Measurements from ENCODE around the gene NHEJ1.

NHEJ1 gene

DNA sequence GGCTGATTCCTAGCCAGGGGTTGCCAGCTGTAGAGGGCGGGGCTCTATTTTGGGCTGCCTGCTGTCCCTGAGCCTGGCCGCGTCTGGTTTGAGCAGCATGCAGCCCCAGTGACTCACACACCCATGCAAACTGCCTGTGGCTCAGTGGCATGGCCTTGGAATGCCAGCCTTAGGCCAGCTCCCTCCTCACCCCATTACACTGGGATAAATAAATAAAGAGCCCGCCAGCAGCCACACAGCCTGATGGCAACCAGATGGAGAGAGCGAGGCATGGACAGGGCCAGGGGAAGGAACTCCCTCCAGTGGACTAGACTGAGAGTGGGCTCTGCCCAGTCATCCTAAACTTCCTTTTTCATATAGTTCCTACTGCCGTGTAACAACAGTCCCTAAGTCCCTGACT, 18.3 kb downstream of the NHEJ1 start:
- Histone ChIP-seq H3K9me2 (replicated peaks; ENCODE audit: control insufficient read depth, low read length) (no peaks in the 10 kb centered on the region), H4K20me1 (ENCODE audit: control insufficient read depth, insufficient read depth, low read depth, low read length) (no peaks in the 10 kb centered on the region), H3K4me2 (ENCODE audit: low read length) (no peak overlapping the region), H3K4me1 (ENCODE audit: control insufficient read depth, low read length) (no peaks in the 10 kb centered on the region), H3F3A (ENCODE audit: control insufficient read depth, insufficient read depth) (no peaks in the 10 kb centered on the region), H3K36me3 (ENCODE audit: control insufficient read depth, low read length) (peaks cover 26% of the 10 kb centered on the region), H3K27ac (ENCODE audit: low read depth, low read length) (no peak overlapping the region), H3K9me3 (ENCODE audit: control insufficient read depth, insufficient read depth, low read length) (no peaks in the 10 kb centered on the region), H3K27me3 (ENCODE audit: control insufficient read depth, low read length) (no peaks in the 10 kb centered on the region), H3K4me3 (ENCODE audit: low read length) (no peak overlapping the region), H3K79me2 (ENCODE audit: control insufficient read depth, low read length) (no peaks in the 10 kb centered on the region)
- TF ChIP-seq, protein P1, sequence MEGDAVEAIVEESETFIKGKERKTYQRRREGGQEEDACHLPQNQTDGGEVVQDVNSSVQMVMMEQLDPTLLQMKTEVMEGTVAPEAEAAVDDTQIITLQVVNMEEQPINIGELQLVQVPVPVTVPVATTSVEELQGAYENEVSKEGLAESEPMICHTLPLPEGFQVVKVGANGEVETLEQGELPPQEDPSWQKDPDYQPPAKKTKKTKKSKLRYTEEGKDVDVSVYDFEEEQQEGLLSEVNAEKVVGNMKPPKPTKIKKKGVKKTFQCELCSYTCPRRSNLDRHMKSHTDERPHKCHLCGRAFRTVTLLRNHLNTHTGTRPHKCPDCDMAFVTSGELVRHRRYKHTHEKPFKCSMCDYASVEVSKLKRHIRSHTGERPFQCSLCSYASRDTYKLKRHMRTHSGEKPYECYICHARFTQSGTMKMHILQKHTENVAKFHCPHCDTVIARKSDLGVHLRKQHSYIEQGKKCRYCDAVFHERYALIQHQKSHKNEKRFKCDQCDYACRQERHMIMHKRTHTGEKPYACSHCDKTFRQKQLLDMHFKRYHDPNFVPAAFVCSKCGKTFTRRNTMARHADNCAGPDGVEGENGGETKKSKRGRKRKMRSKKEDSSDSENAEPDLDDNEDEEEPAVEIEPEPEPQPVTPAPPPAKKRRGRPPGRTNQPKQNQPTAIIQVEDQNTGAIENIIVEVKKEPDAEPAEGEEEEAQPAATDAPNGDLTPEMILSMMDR (IDR thresholded peaks at IDR 0.05; ENCODE audit: low read depth, low read length, poor library complexity, severe bottlenecking): no peak
- TF ChIP-seq EZH2phosphoT487 (IDR thresholded peaks at IDR 0.05; ENCODE audit: borderline replicate concordance, low read length): no peak

- H3F3A ChIP-seq (ENCODE audit: control insufficient read depth, insufficient read depth): no peaks in the 10 kb centered on the region
- no peaks in the 10 kb centered on the region for H3K9me3 ChIP-seq (ENCODE audit: control insufficient read depth, insufficient read depth, low read length)
- TF ChIP-seq EZH2phosphoT487 (IDR thresholded peaks at IDR 0.05; ENCODE audit: borderline replicate concordance, low read length): no peak
- TF ChIP-seq, protein P1 (IDR thresholded peaks at IDR 0.05; ENCODE audit: low read depth, low read length, poor library complexity, severe bottlenecking): no peak
- no peaks in the 10 kb centered on the region for H3K79me2 ChIP-seq (ENCODE audit: control insufficient read depth, low read length)
- H3K9me2 ChIP-seq (replicated peaks; ENCODE audit: control insufficient read depth, low read length): no peaks in the 10 kb centered on the region
- H3K27me3 ChIP-seq (ENCODE audit: control insufficient read depth, low read length): no peaks in the 10 kb centered on the region
- no peak overlapping the region for H3K27ac ChIP-seq (ENCODE audit: low read depth, low read length)
- H4K20me1 ChIP-seq (ENCODE audit: control insufficient read depth, insufficient read depth, low read depth, low read length): no peaks in the 10 kb centered on the region
- peaks cover 19% of the 10 kb centered on the region for H3K36me3 ChIP-seq (ENCODE audit: control insufficient read depth, low read length)
- H3K4me3 ChIP-seq (ENCODE audit: low read length): no peak overlapping the region
- H3K4me1 ChIP-seq (ENCODE audit: control insufficient read depth, low read length): no peaks in the 10 kb centered on the region
- H3K4me2 ChIP-seq (ENCODE audit: low read length): no peak overlapping the region
These were observed 19.9 kb downstream of the NHEJ1 start for GRCh38 chr2:219140722-219141121.

GRCh38 chr2:219133976-219134375, 26.6 kb downstream of the NHEJ1 start:
- no peaks in the 10 kb centered on the region for H3K9me3 ChIP-seq (ENCODE audit: control insufficient read depth, insufficient read depth, low read length)
- no peaks in the 10 kb centered on the region for H3K4me1 ChIP-seq (ENCODE audit: control insufficient read depth, low read length)

More at GRCh38 chr2:219133976-219134375, 26.6 kb downstream of the NHEJ1 start:
- Histone ChIP-seq H3K36me3 (ENCODE audit: control insufficient read depth, low read length) (no peaks in the 10 kb centered on the region), H3K27me3 (ENCODE audit: control insufficient read depth, low read length) (no peaks in the 10 kb centered on the region), H4K20me1 (ENCODE audit: control insufficient read depth, insufficient read depth, low read depth, low read length) (no peaks in the 10 kb centered on the region), H3K4me3 (ENCODE audit: low read length) (no peak overlapping the region), H3K27ac (ENCODE audit: low read depth, low read length) (no peak overlapping the region), H3K4me2 (ENCODE audit: low read length) (no peak overlapping the region), H3K79me2 (ENCODE audit: control insufficient read depth, low read length) (no peaks in the 10 kb centered on the region), H3F3A (ENCODE audit: control insufficient read depth, insufficient read depth) (no peaks in the 10 kb centered on the region), H3K9me2 (replicated peaks; ENCODE audit: control insufficient read depth, low read length) (no peaks in the 10 kb centered on the region)
- TF ChIP-seq, protein P1 (IDR thresholded peaks at IDR 0.05; ENCODE audit: low read depth, low read length, poor library complexity, severe bottlenecking): no peak
- TF ChIP-seq EZH2phosphoT487 (IDR thresholded peaks at IDR 0.05; ENCODE audit: borderline replicate concordance, low read length): no peak

Data from DOHH2 (cell line).